Suprapubic skin (tissue), 4 donors: ENCODE measurements around the gene IRF4. TPM values are rescaled to one million over a fixed set of nuclear protein-coding genes. Genes with fewer than 3 reads are reported as not detected.

Experiments used
- DNase-seq, 2 donors: peaks; one replicate each; pipeline ENCODE4 v3.0.0-alpha.2; 2019; ENCODE audit warnings: low spot score in 2 of 2
- H3K27ac ChIP-seq: fragments of 200-600 bp; sonication (generic); one replicate; pipeline ENCODE4 v1.5.1; 2019
- H3K27me3 ChIP-seq: fragments of 200-600 bp; sonication (generic); one replicate; pipeline ENCODE4 v1.5.1; 2019
- H3K36me3 ChIP-seq: fragments of 200-600 bp; sonication (generic); one replicate; pipeline ENCODE4 v1.5.1; 2019
- H3K4me1 ChIP-seq: fragments of 200-600 bp; sonication (generic); one replicate; pipeline ENCODE4 v1.5.1; 2019
- H3K4me3 ChIP-seq: fragments of 200-600 bp; sonication (generic); one replicate; pipeline ENCODE4 v1.5.1; 2019; ENCODE audit warnings: mild to moderate bottlenecking
- H3K9me3 ChIP-seq: fragments of 200-600 bp; sonication (generic); one replicate; pipeline ENCODE4 v1.5.1; 2019
- CTCF ChIP-seq, 2 donors: fragments of 200-600 bp in 1 of 2; fragments of 450-650 bp in 1 of 2; sonication (generic) in 1 of 2; IDR thresholded peaks; one replicate each; pipeline ENCODE4 v1.5.1; 2016 to 2019; ENCODE audit warnings: antibody characterized with exemption in 2 of 2, mild to moderate bottlenecking in 1 of 2, moderate library complexity in 1 of 2
- EP300 ChIP-seq: sonication (generic); formaldehyde crosslinking; IDR thresholded peaks from one replicate; pipeline ENCODE4 v1.6.1; 2017; ENCODE audit warnings: antibody characterized with exemption
- POLR2A ChIP-seq, 2 donors: fragments of 450-650 bp; IDR thresholded peaks; one replicate each; pipeline ENCODE4 v1.6.1; 2017; ENCODE audit warnings: antibody characterized with exemption in 2 of 2, mild to moderate bottlenecking in 2 of 2, moderate library complexity in 2 of 2
- POLR2AphosphoS5 ChIP-seq, 3 donors: sonication (generic); formaldehyde crosslinking; IDR thresholded peaks; one replicate each; pipeline ENCODE4 v1.6.1; 2017; ENCODE audit warnings: antibody characterized with exemption in 3 of 3
- WGBS: methylation state at CpG from one replicate; pipeline ENCODE4 v1.1.5; 2018; 5-methylcytosine and 5-hydroxymethylcytosine counted together
- total RNA-seq, 4 donors: library from RNA; depleted of rRNA; stranded (reverse); fragments of >200 nt; gene quantifications; one replicate each; pipeline ENCODE4 v1.1.0, GENCODE V29; 2016

The IRF4 gene
- total RNA-seq, 4 donors from 2014 or later: 17.3 to 22.8 (median 20.4) TPM

- Histone ChIP-seq H3K9me3 (no peaks in the 10 kb centered on the region), H3K27me3 (no peaks in the 10 kb centered on the region), H3K27ac (no peak overlapping the region), H3K36me3 (peaks cover 5% of the 10 kb centered on the region), H3K4me1 (no peaks in the 10 kb centered on the region), H3K4me3 (no peak overlapping the region)
- no peak for TF ChIP-seq POLR2A (IDR thresholded peaks at IDR 0.05)
- no peak for TF ChIP-seq POLR2AphosphoS5 (IDR thresholded peaks at IDR 0.05)
- DNase-seq: no peak
- WGBS: 86% methylated on average over 12 of the region's 12 CpGs
Observed at GRCh38 chr6:357261-357790, 34.2 kb upstream of the IRF4 start.

- no peaks in the 10 kb centered on the region for H3K36me3 ChIP-seq
- DNase-seq: no peak
- no peak overlapping the region for H3K4me3 ChIP-seq
- H3K27ac ChIP-seq: no peak overlapping the region
- no peak for TF ChIP-seq POLR2A (IDR thresholded peaks at IDR 0.05)
- no peak for TF ChIP-seq POLR2AphosphoS5 (IDR thresholded peaks at IDR 0.05)
- TF ChIP-seq EP300: no peak
- no peak for TF ChIP-seq CTCF (IDR thresholded peaks at IDR 0.05)
- H3K9me3 ChIP-seq: no peaks in the 10 kb centered on the region
- H3K4me1 ChIP-seq: no peaks in the 10 kb centered on the region
- no peaks in the 10 kb centered on the region for H3K27me3 ChIP-seq
- WGBS: 83% methylated on average over 13 of the region's 13 CpGs
Observed at GRCh38 chr6:357791-358341, 33.7 kb upstream of the IRF4 start.

GRCh38 chr6:358432-358831 lies 33.1 kb upstream of the IRF4 start:
- no peaks in the 10 kb centered on the region for H3K4me1 ChIP-seq
- TF ChIP-seq CTCF (IDR thresholded peaks at IDR 0.05) (no peak), POLR2AphosphoS5 (IDR thresholded peaks at IDR 0.05) (no peak), EP300 (no peak), POLR2A (IDR thresholded peaks at IDR 0.05) (no peak)
- 55% methylated on average over 4 of the region's 4 CpGs for WGBS

GRCh38 chr6:358847-359246 lies 32.7 kb upstream of the IRF4 start:
- H3K36me3 ChIP-seq: no peaks in the 10 kb centered on the region
- DNase-seq: no peak
- H3K4me3 ChIP-seq: no peak overlapping the region
- no peak for TF ChIP-seq POLR2AphosphoS5 (IDR thresholded peaks at IDR 0.05)
- no peak for TF ChIP-seq EP300
- TF ChIP-seq CTCF (IDR thresholded peaks at IDR 0.05): no peak
- TF ChIP-seq POLR2A (IDR thresholded peaks at IDR 0.05): no peak
- no peak overlapping the region for H3K27ac ChIP-seq
- H3K4me1 ChIP-seq: no peaks in the 10 kb centered on the region
- WGBS: 81% methylated on average over 8 of the region's 8 CpGs
- peaks cover 6% of the 10 kb centered on the region for H3K9me3 ChIP-seq
- H3K27me3 ChIP-seq: no peaks in the 10 kb centered on the region

More at GRCh38 chr6:358432-358831, 33.1 kb upstream of the IRF4 start:
- no peak for DNase-seq
- Histone ChIP-seq H3K9me3 (peaks cover 1% of the 10 kb centered on the region), H3K27me3 (no peaks in the 10 kb centered on the region), H3K27ac (no peak overlapping the region), H3K36me3 (no peaks in the 10 kb centered on the region), H3K4me3 (no peak overlapping the region)

GRCh38 chr6:359261-360035 lies 32.1 kb upstream of the IRF4 start:
- WGBS: 75% methylated on average over 20 of the region's 20 CpGs
- TF ChIP-seq POLR2AphosphoS5 (IDR thresholded peaks at IDR 0.05) (no peak), EP300 (no peak), POLR2A (IDR thresholded peaks at IDR 0.05) (no peak), CTCF (IDR thresholded peaks at IDR 0.05) (no peak)
- Histone ChIP-seq H3K27me3 (no peaks in the 10 kb centered on the region), H3K4me3 (no peak overlapping the region), H3K27ac (no peak overlapping the region), H3K9me3 (peaks cover 8% of the 10 kb centered on the region), H3K36me3 (no peaks in the 10 kb centered on the region), H3K4me1 (no peaks in the 10 kb centered on the region)
- DNase-seq: no peak
